ENCODE data around the gene CCDC83. TPM values are rescaled to one million over a fixed set of nuclear protein-coding genes. Genes with fewer than 3 reads are reported as not detected.
A peak's percentile ranks its signal among the peaks of the same experiment; 100 is the strongest.
"Not testable (repeated sequence)": the region's sequence is repeated elsewhere in the genome, so short reads cannot be mapped to it uniquely, and the experiment has no call there.

The CCDC83 gene
- total RNA-seq, 3 donors from 2014 or later (not counting 1 experiment from before 2014, with no cell fraction given): 0.12 TPM; not detected in 2

- H3K9me3 Mint-ChIP-seq: peaks cover 0 to 3% of the 10 kb centered on the region in 2 donors
- DNase-seq (no peak), ATAC-seq (no peak)
- no peak for TF ChIP-seq CTCF (IDR thresholded peaks at IDR 0.05)
- H3K9me3 ChIP-seq (ENCODE audit: control insufficient read depth, insufficient read depth, low read length): no peaks in the 10 kb centered on the region
- H3K27me3 ChIP-seq (ENCODE audit: control insufficient read depth, insufficient read depth, low read length): no peaks in the 10 kb centered on the region
- peaks cover 1% of the 10 kb centered on the region for H3K4me1 ChIP-seq (ENCODE audit: control insufficient read depth, insufficient read depth, low read length)
- intact Hi-C loops (cut with micrococcal nuclease): no loop called here
- H3K27ac Mint-ChIP-seq: peak overlapping the region in 1 of 2 donors; percentile 24
- peaks cover 17 to 29% of the 10 kb centered on the region in 2 donors for H3K4me1 Mint-ChIP-seq
- peaks cover 13% of the 10 kb centered on the region for H3K36me3 ChIP-seq (ENCODE audit: control insufficient read depth, insufficient read depth, low read length)
- H3K36me3 Mint-ChIP-seq: peaks cover 9% of the 10 kb centered on the region
- no peak overlapping the region for H3K27ac ChIP-seq (ENCODE audit: low read length)
- 89% methylated on average over 8 of the region's 8 CpGs for WGBS (ENCODE audit: insufficient coverage)
- no peak overlapping the region for H3K4me3 Mint-ChIP-seq
- H3K27me3 Mint-ChIP-seq (ENCODE audit: low read depth in 2 of 2): no peaks in the 10 kb centered on the region
- no peak overlapping the region for H3K4me3 ChIP-seq (ENCODE audit: low read length)
Measured at GRCh38 chr11:85950317-85951048, 95.3 kb downstream of the CCDC83 start.

GRCh38 chr11:85951049-85951405 lies 95.8 kb downstream of the CCDC83 start:
- Mint-ChIP-seq H3K27ac (peak overlapping the region in 1 of 2 donors; percentile 24), H3K27me3 (ENCODE audit: low read depth in 2 of 2) (no peaks in the 10 kb centered on the region), H3K36me3 (peaks cover 9% of the 10 kb centered on the region), H3K4me3 (no peak overlapping the region), H3K4me1 (peaks cover 12 to 23% of the 10 kb centered on the region in 2 donors), H3K9me3 (peaks cover 0 to 3% of the 10 kb centered on the region in 2 donors)
- no peaks in the 10 kb centered on the region for H3K4me1 ChIP-seq (ENCODE audit: control insufficient read depth, insufficient read depth, low read length)
- no peak for ATAC-seq
- DNase-seq: no peak
- H3K9me3 ChIP-seq (ENCODE audit: control insufficient read depth, insufficient read depth, low read length): no peaks in the 10 kb centered on the region
- 98% methylated on average over 3 of the region's 4 CpGs for WGBS (ENCODE audit: insufficient coverage)
- H3K27me3 ChIP-seq (ENCODE audit: control insufficient read depth, insufficient read depth, low read length): no peaks in the 10 kb centered on the region
- no peak overlapping the region for H3K27ac ChIP-seq (ENCODE audit: low read length)
- intact Hi-C loops (cut with micrococcal nuclease): no loop called here
- TF ChIP-seq CTCF (IDR thresholded peaks at IDR 0.05): no peak
- H3K36me3 ChIP-seq (ENCODE audit: control insufficient read depth, insufficient read depth, low read length): peaks cover 18% of the 10 kb centered on the region
- no peak overlapping the region for H3K4me3 ChIP-seq (ENCODE audit: low read length)

- Mint-ChIP-seq H3K9me3 (peaks cover 0 to 3% of the 10 kb centered on the region in 2 donors), H3K27ac (peak overlapping the region in 1 of 2 donors; percentile 24), H3K36me3 (peaks cover 14% of the 10 kb centered on the region), H3K27me3 (ENCODE audit: low read depth in 2 of 2) (no peaks in the 10 kb centered on the region), H3K4me3 (no peak overlapping the region), H3K4me1 (peaks cover 8 to 18% of the 10 kb centered on the region in 2 donors)
- H3K9me3 ChIP-seq (ENCODE audit: control insufficient read depth, insufficient read depth, low read length): no peaks in the 10 kb centered on the region
- no peaks in the 10 kb centered on the region for H3K27me3 ChIP-seq (ENCODE audit: control insufficient read depth, insufficient read depth, low read length)
- no peak overlapping the region for H3K4me3 ChIP-seq (ENCODE audit: low read length)
- DNase-seq (no peak), ATAC-seq (no peak)
- no peak for TF ChIP-seq CTCF (IDR thresholded peaks at IDR 0.05)
- 90% methylated on average over 2 of the region's 3 CpGs for WGBS (ENCODE audit: insufficient coverage)
- intact Hi-C loops (cut with micrococcal nuclease): no loop called here
- peaks cover 23% of the 10 kb centered on the region for H3K36me3 ChIP-seq (ENCODE audit: control insufficient read depth, insufficient read depth, low read length)
- no peak overlapping the region for H3K27ac ChIP-seq (ENCODE audit: low read length)
- H3K4me1 ChIP-seq (ENCODE audit: control insufficient read depth, insufficient read depth, low read length): no peaks in the 10 kb centered on the region
Measured at GRCh38 chr11:85951428-85952107, 96.4 kb downstream of the CCDC83 start.

- H3K9me3 ChIP-seq (ENCODE audit: control insufficient read depth, insufficient read depth, low read length); H3K4me3 Mint-ChIP-seq; ATAC-seq; intact Hi-C loops (cut with micrococcal nuclease); H3K4me1 ChIP-seq (ENCODE audit: control insufficient read depth, insufficient read depth, low read length); H3K27ac ChIP-seq (ENCODE audit: low read length); H3K9me3 Mint-ChIP-seq; H3K27me3 Mint-ChIP-seq (ENCODE audit: low read depth in 2 of 2); DNase-seq; H3K27me3 ChIP-seq (ENCODE audit: control insufficient read depth, insufficient read depth, low read length); H3K4me3 ChIP-seq (ENCODE audit: low read length): not testable (repeated sequence)
- H3K36me3 ChIP-seq (ENCODE audit: control insufficient read depth, insufficient read depth, low read length): peaks cover 28% of the 10 kb centered on the region
- 100% methylated on average over 2 of the region's 7 CpGs for WGBS (ENCODE audit: insufficient coverage)
- Mint-ChIP-seq H3K4me1 (peaks cover 5 to 17% of the 10 kb centered on the region in 2 donors), H3K36me3 (peaks cover 20% of the 10 kb centered on the region), H3K27ac (peak overlapping the region in 1 of 2 donors; percentile 35)
Measured at GRCh38 chr11:85952108-85952485, 96.9 kb downstream of the CCDC83 start.

All from natural killer cell (primary cell).